Prostate gland (tissue), 2 donors: ENCODE results near the gene ACYP1.

ENCODE experiments used
- POLR2A ChIP-seq: fragments of 450-650 bp; IDR thresholded peaks from one replicate; pipeline ENCODE4 v1.6.1; 2016; ENCODE audit warnings: antibody characterized with exemption, mild to moderate bottlenecking
- TF ChIP-seq, protein P1 (sequence below), 4 experiments: fragments of 200-600 bp in 2 of 4; fragments of 450-650 bp in 2 of 4; sonication (generic) in 2 of 4; IDR thresholded peaks; 1 replicate in 3 of 4; 2 replicates in 1 of 4; pipeline ENCODE4 v1.5.1; 2016 to 2019; ENCODE audit warnings: antibody characterized with exemption in 4 of 4, mild to moderate bottlenecking in 2 of 4, moderate library complexity in 2 of 4

DNA sequence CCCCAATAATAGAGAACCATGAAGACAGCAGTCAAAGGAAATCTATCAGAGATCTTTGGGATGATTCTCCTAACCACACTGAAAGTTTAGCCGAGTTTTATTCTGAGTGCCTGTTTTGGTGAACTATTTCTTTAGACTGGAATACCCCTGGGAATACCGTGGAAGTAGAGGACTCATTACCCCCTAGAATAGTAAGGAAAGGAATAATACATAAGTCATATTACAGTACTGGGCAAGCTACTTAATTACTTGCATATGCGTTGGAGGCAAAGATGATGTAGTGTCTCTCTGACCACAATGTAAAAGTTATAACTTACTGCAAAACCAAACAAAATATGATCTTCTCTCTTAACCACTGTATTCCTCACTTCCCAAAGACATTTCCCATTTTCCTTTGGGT, 31.1 kb upstream of the ACYP1 start:
- TF ChIP-seq, protein P1, sequence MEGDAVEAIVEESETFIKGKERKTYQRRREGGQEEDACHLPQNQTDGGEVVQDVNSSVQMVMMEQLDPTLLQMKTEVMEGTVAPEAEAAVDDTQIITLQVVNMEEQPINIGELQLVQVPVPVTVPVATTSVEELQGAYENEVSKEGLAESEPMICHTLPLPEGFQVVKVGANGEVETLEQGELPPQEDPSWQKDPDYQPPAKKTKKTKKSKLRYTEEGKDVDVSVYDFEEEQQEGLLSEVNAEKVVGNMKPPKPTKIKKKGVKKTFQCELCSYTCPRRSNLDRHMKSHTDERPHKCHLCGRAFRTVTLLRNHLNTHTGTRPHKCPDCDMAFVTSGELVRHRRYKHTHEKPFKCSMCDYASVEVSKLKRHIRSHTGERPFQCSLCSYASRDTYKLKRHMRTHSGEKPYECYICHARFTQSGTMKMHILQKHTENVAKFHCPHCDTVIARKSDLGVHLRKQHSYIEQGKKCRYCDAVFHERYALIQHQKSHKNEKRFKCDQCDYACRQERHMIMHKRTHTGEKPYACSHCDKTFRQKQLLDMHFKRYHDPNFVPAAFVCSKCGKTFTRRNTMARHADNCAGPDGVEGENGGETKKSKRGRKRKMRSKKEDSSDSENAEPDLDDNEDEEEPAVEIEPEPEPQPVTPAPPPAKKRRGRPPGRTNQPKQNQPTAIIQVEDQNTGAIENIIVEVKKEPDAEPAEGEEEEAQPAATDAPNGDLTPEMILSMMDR (IDR thresholded peaks at IDR 0.05) = no peak
- no peak for TF ChIP-seq POLR2A
